ENCODE measurements around the gene RCCD1.

Gene RCCD1

DNA sequence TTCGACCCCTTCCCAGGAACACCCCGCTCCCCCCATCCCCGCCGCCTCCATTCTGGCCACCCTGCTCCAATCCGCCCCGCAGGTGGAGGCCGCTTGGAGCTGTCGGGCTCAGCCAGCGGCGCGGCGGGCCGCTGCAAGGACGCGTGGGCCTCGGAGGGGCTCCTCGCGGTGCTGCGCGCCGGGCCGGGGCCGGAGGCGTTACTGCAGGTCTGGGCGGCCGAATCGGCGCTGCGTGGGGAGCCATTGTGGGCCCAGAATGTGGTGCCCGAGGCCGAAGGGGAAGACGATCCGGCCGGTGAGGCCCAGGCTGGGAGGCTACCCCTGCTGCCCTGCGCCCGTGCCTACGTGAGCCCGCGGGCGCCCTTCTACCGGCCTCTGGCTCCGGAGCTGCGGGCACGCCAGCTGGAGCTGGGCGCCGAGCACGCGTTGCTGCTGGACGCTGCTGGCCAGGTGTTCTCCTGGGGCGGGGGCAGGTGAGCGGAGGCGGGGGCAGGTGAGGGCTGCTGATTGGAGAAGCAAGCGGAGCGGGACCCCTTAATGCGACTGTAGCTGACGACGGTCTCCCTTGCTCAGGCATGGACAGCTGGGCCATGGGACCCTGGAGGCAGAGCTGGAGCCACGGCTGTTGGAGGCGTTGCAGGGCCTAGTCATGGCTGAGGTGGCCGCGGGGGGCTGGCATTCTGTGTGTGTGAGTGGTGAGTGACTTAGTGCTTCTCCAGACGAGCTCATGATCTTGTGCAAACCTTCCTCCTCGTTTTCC lies 2.5 kb downstream of the RCCD1 start:
- Histone ChIP-seq H3K27me3 (ENCODE audit: control insufficient read depth in 1 of 2, insufficient read depth in 2 of 2, low read length in 2 of 2) (no peaks in the 10 kb centered on the region), H3K27ac (ENCODE audit: low read length) (peak overlapping the region; percentile 37), H3K9ac (ENCODE audit: low read length in 2 of 2) (peak overlapping the region; percentile 72 to 75), H3K4me1 (ENCODE audit: control insufficient read depth, insufficient read depth, low read length) (peaks cover 52% of the 10 kb centered on the region), H3K9me3 (ENCODE audit: control insufficient read depth in 2 of 2, low read length in 2 of 2) (no peaks in the 10 kb centered on the region), H3K36me3 (ENCODE audit: control insufficient read depth in 2 of 2, insufficient read depth in 2 of 2, low read length in 2 of 2) (peaks cover 26% of the 10 kb centered on the region in 2 donors), H3K4me3 (ENCODE audit: low read length in 2 of 2) (peak overlapping the region; percentile 64 to 80)

DNA sequence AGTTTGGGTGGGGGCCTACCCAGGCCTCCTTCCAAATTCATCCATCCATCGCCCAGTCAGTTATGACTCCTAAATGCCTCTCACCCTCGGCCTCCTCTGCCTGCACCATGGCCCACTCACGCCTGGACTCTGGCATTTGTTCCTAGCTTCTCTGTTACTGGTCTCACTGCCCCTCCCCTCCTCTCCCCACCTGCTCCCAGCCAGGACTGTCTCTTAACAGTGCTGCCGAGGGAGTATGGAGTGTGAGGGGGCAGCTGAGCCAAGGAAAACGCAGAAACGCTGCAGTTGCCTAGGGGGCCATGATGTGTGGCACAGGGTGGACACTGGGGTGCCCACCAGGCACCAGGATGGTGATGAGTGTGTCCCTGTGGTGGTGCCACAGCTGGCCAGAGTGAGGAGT lies 3.1 kb downstream of the RCCD1 start:
- peak overlapping the region; percentile 64 to 80 for H3K4me3 ChIP-seq (ENCODE audit: low read length in 2 of 2)
- peak overlapping the region; percentile 37 for H3K27ac ChIP-seq (ENCODE audit: low read length)
- H3K27me3 ChIP-seq (ENCODE audit: control insufficient read depth in 1 of 2, insufficient read depth in 2 of 2, low read length in 2 of 2), result no peaks in the 10 kb centered on the region
- peaks cover 26 to 27% of the 10 kb centered on the region in 2 donors for H3K36me3 ChIP-seq (ENCODE audit: control insufficient read depth in 2 of 2, insufficient read depth in 2 of 2, low read length in 2 of 2)
- H3K9me3 ChIP-seq (ENCODE audit: control insufficient read depth in 2 of 2, low read length in 2 of 2), result no peaks in the 10 kb centered on the region
- H3K4me1 ChIP-seq (ENCODE audit: control insufficient read depth, insufficient read depth, low read length), result peaks cover 52% of the 10 kb centered on the region
- H3K9ac ChIP-seq (ENCODE audit: low read length in 2 of 2), result peak overlapping the region; percentile 72 to 75

DNA sequence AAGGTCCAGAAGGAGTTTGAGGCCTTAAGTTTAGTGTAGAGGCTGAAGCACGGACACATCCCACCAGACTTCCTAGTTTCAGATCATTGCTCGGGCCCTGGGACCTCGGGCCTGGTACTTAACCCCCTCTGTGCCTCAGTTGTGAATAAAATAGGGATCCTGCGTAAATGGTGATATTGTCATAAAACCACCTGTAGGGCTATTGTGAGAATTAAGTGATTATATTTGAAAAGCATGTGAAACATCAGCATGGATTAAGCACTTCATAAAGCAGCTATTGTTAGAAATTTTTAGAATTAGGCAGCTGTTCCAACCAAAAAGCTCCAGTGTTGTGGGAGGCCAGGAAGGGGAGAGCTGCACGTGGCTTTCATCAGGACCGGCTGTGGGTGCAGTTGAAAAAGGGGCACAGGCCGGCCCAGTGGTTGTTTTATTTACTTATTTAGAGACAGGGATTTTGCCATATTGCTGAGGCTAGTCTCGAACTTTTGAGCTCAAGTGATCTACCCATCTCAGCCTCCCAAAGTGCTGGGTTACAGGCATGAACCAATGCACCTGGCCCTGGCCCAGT lies 4.4 kb downstream of the RCCD1 start:
- Histone ChIP-seq H3K9me3 (ENCODE audit: control insufficient read depth in 2 of 2, low read length in 2 of 2) (no peaks in the 10 kb centered on the region), H3K4me1 (ENCODE audit: control insufficient read depth, insufficient read depth, low read length) (peaks cover 52% of the 10 kb centered on the region), H3K27me3 (ENCODE audit: control insufficient read depth in 1 of 2, insufficient read depth in 2 of 2, low read length in 2 of 2) (no peaks in the 10 kb centered on the region), H3K36me3 (ENCODE audit: control insufficient read depth in 2 of 2, insufficient read depth in 2 of 2, low read length in 2 of 2) (peaks cover 18 to 20% of the 10 kb centered on the region in 2 donors), H3K9ac (ENCODE audit: low read length in 2 of 2) (peak overlapping the region in 1 of 2 donors; percentile 21), H3K4me3 (ENCODE audit: low read length in 2 of 2) (no peak overlapping the region), H3K27ac (ENCODE audit: low read length) (peak overlapping the region; percentile 78)

DNA sequence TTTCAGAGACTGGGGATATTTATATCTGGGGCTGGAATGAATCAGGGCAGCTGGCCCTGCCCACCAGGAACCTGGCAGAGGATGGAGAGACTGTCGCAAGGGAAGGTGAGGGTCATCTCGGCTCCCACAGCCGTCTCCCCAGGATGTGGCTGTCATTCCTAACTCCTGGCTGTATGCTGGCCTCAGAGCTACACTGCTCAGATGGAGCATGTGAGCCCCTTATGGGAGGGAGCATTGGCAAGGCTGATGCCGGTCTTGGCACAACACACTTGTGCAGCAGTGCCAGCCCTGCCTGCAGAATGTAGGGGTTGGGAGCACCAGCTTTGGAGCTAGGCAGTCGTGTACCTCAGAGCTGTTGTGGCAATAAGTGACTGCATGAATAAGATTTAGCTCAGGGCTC lies 5.2 kb downstream of the RCCD1 start:
- H3K9me3 ChIP-seq (ENCODE audit: control insufficient read depth in 2 of 2, low read length in 2 of 2), result no peaks in the 10 kb centered on the region
- peak overlapping the region; percentile 78 for H3K27ac ChIP-seq (ENCODE audit: low read length)
- H3K4me3 ChIP-seq (ENCODE audit: low read length in 2 of 2), result peak overlapping the region in 1 of 2 donors; percentile 35
- H3K27me3 ChIP-seq (ENCODE audit: control insufficient read depth in 1 of 2, insufficient read depth in 2 of 2, low read length in 2 of 2), result no peaks in the 10 kb centered on the region
- H3K36me3 ChIP-seq (ENCODE audit: control insufficient read depth in 2 of 2, insufficient read depth in 2 of 2, low read length in 2 of 2), result peaks cover 18 to 20% of the 10 kb centered on the region in 2 donors
- peak overlapping the region in 1 of 2 donors; percentile 21 for H3K9ac ChIP-seq (ENCODE audit: low read length in 2 of 2)
- peaks cover 51% of the 10 kb centered on the region for H3K4me1 ChIP-seq (ENCODE audit: control insufficient read depth, insufficient read depth, low read length)

DNA sequence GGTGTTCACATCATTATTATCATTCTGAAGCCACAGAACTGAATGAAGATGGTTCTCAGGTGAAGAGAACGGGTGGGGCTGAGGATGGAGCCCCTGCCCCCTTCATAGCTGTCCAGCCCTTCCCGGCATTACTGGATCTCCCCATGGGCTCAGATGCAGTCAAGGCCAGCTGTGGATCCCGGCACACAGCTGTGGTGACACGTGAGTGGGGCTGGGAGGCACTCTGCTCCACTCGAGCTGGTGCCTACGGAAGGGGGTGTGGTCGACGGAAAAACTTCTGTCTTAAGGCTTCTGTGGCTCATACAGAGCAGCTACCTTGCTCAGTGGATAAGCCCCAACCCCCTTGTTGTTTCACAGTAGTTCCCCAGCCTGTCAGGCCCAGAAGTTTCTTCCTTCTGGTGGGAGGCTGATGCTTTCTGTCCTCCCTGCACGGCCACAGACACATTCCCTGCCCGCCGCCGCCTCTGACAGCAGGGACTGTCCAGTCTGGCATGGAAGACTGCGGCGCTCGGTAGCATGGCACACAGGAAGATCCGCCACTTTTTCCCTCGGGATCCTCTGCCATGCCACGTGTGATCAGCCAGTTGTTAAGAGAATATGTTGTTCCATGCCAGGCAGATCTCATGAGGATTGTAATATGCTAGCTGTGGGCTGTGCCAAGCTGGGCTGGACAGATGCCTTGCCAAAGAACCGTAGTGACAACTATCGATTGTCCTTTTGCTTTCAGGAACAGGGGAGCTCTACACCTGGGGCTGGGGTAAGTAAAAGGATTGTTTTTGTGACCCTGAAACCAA lies 5.8 kb downstream of the RCCD1 start:
- Histone ChIP-seq H3K4me3 (ENCODE audit: low read length in 2 of 2) (peak overlapping the region in 1 of 2 donors; percentile 35), H3K9me3 (ENCODE audit: control insufficient read depth in 2 of 2, low read length in 2 of 2) (no peaks in the 10 kb centered on the region), H3K9ac (ENCODE audit: low read length in 2 of 2) (peak overlapping the region in 1 of 2 donors; percentile 42), H3K27ac (ENCODE audit: low read length) (peak overlapping the region; percentile 78), H3K36me3 (ENCODE audit: control insufficient read depth in 2 of 2, insufficient read depth in 2 of 2, low read length in 2 of 2) (peaks cover 20% of the 10 kb centered on the region in 2 donors), H3K4me1 (ENCODE audit: control insufficient read depth, insufficient read depth, low read length) (peaks cover 49% of the 10 kb centered on the region), H3K27me3 (ENCODE audit: control insufficient read depth in 1 of 2, insufficient read depth in 2 of 2, low read length in 2 of 2) (no peaks in the 10 kb centered on the region)

DNA sequence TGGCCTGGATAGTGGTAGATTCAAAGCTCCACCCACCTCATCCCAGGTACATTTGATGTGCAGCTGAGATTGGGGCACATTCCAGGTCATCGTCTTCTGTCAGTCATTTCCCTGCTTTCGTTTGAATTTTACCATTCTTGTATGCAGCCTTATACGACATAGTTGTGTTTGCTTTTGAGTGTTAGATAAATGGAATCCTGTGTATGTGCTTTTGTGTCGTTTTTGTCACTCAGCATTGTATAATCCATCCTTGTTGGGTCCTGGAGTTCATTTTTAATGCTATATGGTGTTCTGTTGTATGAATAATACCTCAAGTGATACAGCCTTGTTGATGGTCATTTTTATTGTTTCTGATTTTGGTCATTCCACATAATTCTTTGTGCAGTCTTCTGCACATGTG lies 7.3 kb downstream of the RCCD1 start:
- peaks cover 40% of the 10 kb centered on the region for H3K4me1 ChIP-seq (ENCODE audit: control insufficient read depth, insufficient read depth, low read length)
- no peak overlapping the region for H3K9ac ChIP-seq (ENCODE audit: low read length in 2 of 2)
- no peak overlapping the region for H3K4me3 ChIP-seq (ENCODE audit: low read length in 2 of 2)
- no peak overlapping the region for H3K27ac ChIP-seq (ENCODE audit: low read length)
- H3K27me3 ChIP-seq (ENCODE audit: control insufficient read depth in 1 of 2, insufficient read depth in 2 of 2, low read length in 2 of 2), result no peaks in the 10 kb centered on the region
- no peaks in the 10 kb centered on the region for H3K9me3 ChIP-seq (ENCODE audit: control insufficient read depth in 2 of 2, low read length in 2 of 2)
- peaks cover 28% of the 10 kb centered on the region in 2 donors for H3K36me3 ChIP-seq (ENCODE audit: control insufficient read depth in 2 of 2, insufficient read depth in 2 of 2, low read length in 2 of 2)

DNA sequence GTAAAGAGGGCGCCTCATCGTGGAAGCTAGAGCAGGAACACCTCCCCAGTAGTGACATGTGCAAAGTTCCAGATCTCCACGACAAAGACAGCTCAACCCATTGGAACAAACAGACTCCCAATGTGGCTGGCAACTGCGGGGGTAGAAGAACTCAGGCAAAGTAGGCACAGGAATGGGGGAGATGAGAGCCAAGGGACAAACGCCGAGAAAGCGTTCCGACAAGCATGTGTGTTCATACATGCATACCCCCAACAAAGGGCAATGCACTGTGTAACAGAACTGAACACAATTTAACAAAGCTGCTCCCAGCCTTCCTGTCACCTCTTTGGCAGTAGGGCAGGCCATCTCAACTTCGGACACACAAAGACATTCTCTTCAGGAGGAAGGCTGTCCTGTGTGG lies 11.6 kb downstream of the RCCD1 start:
- H3K4me3 ChIP-seq (ENCODE audit: low read length in 2 of 2), result no peak overlapping the region
- no peak overlapping the region for H3K9ac ChIP-seq (ENCODE audit: low read length in 2 of 2)
- peaks cover 32 to 35% of the 10 kb centered on the region in 2 donors for H3K36me3 ChIP-seq (ENCODE audit: control insufficient read depth in 2 of 2, insufficient read depth in 2 of 2, low read length in 2 of 2)
- H3K27me3 ChIP-seq (ENCODE audit: control insufficient read depth in 1 of 2, insufficient read depth in 2 of 2, low read length in 2 of 2), result no peaks in the 10 kb centered on the region
- peaks cover under 1% of the 10 kb centered on the region for H3K4me1 ChIP-seq (ENCODE audit: control insufficient read depth, insufficient read depth, low read length)
- H3K9me3 ChIP-seq (ENCODE audit: control insufficient read depth in 2 of 2, low read length in 2 of 2), result no peaks in the 10 kb centered on the region
- H3K27ac ChIP-seq (ENCODE audit: low read length), result no peak overlapping the region

DNA sequence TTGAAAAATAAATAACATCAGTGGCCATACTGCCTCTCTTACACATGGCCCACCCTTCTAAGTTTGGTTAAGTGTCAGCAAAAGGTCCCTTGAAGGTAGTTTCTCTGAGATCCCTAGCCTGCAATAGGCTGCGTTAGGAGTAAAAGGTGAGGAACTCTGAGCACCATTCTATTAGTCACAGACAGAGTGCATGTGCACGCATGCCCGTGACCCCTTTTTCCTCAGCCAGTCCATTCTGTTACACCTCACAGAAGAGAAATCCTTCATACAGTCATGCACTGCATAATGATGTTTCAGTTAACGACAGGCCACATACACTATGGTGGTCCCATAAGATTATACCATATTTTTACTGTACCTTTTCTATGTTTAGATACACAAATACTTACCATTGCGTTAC lies 12.5 kb downstream of the RCCD1 start:
- H3K27me3 ChIP-seq (ENCODE audit: control insufficient read depth in 1 of 2, insufficient read depth in 2 of 2, low read length in 2 of 2), result no peaks in the 10 kb centered on the region
- H3K36me3 ChIP-seq (ENCODE audit: control insufficient read depth in 2 of 2, insufficient read depth in 2 of 2, low read length in 2 of 2), result peaks cover 22 to 25% of the 10 kb centered on the region in 2 donors

DNA sequence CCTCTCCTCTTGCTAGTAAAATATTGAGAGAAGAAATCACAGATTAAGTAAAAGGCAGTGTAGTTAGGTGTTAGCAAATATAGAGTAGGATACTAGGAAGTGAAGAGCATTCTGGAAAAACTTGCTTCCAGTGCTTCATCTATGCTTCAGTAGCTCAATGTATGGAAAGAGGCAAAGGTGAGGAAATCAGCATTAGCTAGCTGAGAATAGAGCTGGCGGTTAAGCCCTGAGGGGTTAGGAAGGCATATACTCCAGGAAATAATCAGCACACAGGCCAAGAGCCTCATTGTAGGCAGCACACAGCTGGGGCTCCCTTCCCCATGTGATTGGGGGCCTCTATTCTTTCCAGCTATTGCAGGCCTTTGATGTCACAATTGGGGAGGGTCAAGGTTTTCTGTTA lies 13.8 kb downstream of the RCCD1 start:
- H3K9ac ChIP-seq (ENCODE audit: low read length in 2 of 2), result no peak overlapping the region
- peak overlapping the region; percentile 18 for H3K27ac ChIP-seq (ENCODE audit: low read length)
- H3K9me3 ChIP-seq (ENCODE audit: control insufficient read depth in 2 of 2, low read length in 2 of 2), result no peaks in the 10 kb centered on the region
- no peak overlapping the region for H3K4me3 ChIP-seq (ENCODE audit: low read length in 2 of 2)
- H3K4me1 ChIP-seq (ENCODE audit: control insufficient read depth, insufficient read depth, low read length), result no peaks in the 10 kb centered on the region
- no peaks in the 10 kb centered on the region for H3K27me3 ChIP-seq (ENCODE audit: control insufficient read depth in 1 of 2, insufficient read depth in 2 of 2, low read length in 2 of 2)
- H3K36me3 ChIP-seq (ENCODE audit: control insufficient read depth in 2 of 2, insufficient read depth in 2 of 2, low read length in 2 of 2), result peaks cover 17 to 18% of the 10 kb centered on the region in 2 donors

More for the DNA sequence above, 12.5 kb downstream of the RCCD1 start:
- H3K27ac ChIP-seq (ENCODE audit: low read length), result no peak overlapping the region
- no peaks in the 10 kb centered on the region for H3K4me1 ChIP-seq (ENCODE audit: control insufficient read depth, insufficient read depth, low read length)
- H3K9me3 ChIP-seq (ENCODE audit: control insufficient read depth in 2 of 2, low read length in 2 of 2), result no peaks in the 10 kb centered on the region
- no peak overlapping the region for H3K9ac ChIP-seq (ENCODE audit: low read length in 2 of 2)
- no peak overlapping the region for H3K4me3 ChIP-seq (ENCODE audit: low read length in 2 of 2)

DNA sequence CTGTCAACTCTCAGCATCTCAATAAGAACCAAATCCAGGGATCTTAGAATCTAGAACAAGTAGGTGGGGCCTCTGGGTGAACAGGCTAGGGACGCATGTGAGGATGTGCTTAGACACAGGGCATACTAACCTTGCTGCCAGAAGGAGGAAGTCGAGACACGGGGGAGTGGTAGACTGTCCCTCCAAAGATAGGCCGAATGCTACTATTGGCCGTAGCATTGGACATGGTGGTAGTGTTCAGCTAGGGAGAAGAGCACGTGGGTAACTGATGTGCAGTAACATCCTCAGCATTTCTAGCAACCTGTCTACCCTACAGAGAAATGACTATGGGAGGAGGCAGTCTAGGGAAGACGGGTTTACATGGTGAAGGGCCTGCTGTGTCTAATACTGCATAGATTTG lies 15.6 kb downstream of the RCCD1 start:
- H3K9ac ChIP-seq (ENCODE audit: low read length in 2 of 2), result no peak overlapping the region

More for the DNA sequence above, 15.6 kb downstream of the RCCD1 start:
- no peaks in the 10 kb centered on the region for H3K4me1 ChIP-seq (ENCODE audit: control insufficient read depth, insufficient read depth, low read length)
- no peaks in the 10 kb centered on the region for H3K27me3 ChIP-seq (ENCODE audit: control insufficient read depth in 1 of 2, insufficient read depth in 2 of 2, low read length in 2 of 2)
- peaks cover 17% of the 10 kb centered on the region in 2 donors for H3K36me3 ChIP-seq (ENCODE audit: control insufficient read depth in 2 of 2, insufficient read depth in 2 of 2, low read length in 2 of 2)
- no peak overlapping the region for H3K4me3 ChIP-seq (ENCODE audit: low read length in 2 of 2)
- no peaks in the 10 kb centered on the region for H3K9me3 ChIP-seq (ENCODE audit: control insufficient read depth in 2 of 2, low read length in 2 of 2)
- no peak overlapping the region for H3K27ac ChIP-seq (ENCODE audit: low read length)
